ENCODE results near the gene SMURF1.

- TF ChIP-seq EZH2phosphoT487 (IDR thresholded peaks at IDR 0.05; ENCODE audit: insufficient read depth, low read depth) (no peak), EZH2 (IDR thresholded peaks at IDR 0.05; ENCODE audit: insufficient read depth, poor library complexity, severe bottlenecking) (no peak)
Observed at GRCh38 chr7:99112097-99112496, 31.8 kb downstream of the SMURF1 start.

Data from GM23248 (cell line).